HEK293 (cell line): ENCODE results near the gene PPP5C.

Source experiments
- CTCF ChIA-PET: fragments of 350-600 bp; formaldehyde crosslinking; extraction: SDS; loops from one replicate; lab custom pipeline; 2021; ENCODE audit warnings: antibody characterized with exemption; lab: Yijun Ruan, JAX
- POLR2A ChIA-PET: fragments of 300-600 bp; formaldehyde crosslinking; extraction: SDS; loops from one replicate; lab custom pipeline; 2020; ENCODE audit warnings: antibody characterized with exemption, inconsistent platforms; lab: Yijun Ruan, JAX
- H3K27ac ChIP-seq: fragments of 200-500 bp; sonication (Bioruptor generic); 2 replicates; pipeline ENCODE4 v1.5.1; 2014; ENCODE audit warnings: low read depth, low read length, control low read depth, inconsistent platforms; ENCODE audit errors: extremely low read depth
- H3K36me3 ChIP-seq, 2 experiments: fragments of 200-500 bp in 1 of 2; sonication (Bioruptor generic) in 1 of 2; 1 replicate in 1 of 2; 2 replicates in 1 of 2; pipeline ENCODE4 v1.5.1; 2014 to 2017; ENCODE audit warnings: inconsistent platforms in 2 of 2, low read length in 2 of 2; ENCODE audit not compliant: control insufficient read depth in 2 of 2, insufficient read depth in 1 of 2
- H3K4me1 ChIP-seq: fragments of 200-500 bp; sonication (Bioruptor generic); 2 replicates; pipeline ENCODE4 v1.5.1; 2014; ENCODE audit warnings: mild to moderate bottlenecking, low read length, inconsistent platforms; ENCODE audit not compliant: control insufficient read depth, insufficient read depth
- H3K4me3 ChIP-seq: 2 replicates; pipeline ENCODE4 v1.5.1; 2011; ENCODE audit warnings: low read depth, mild to moderate bottlenecking, control low read depth, low read length, moderate library complexity
- H3K9me3 ChIP-seq: fragments of 200-500 bp; sonication (Bioruptor generic); 2 replicates; pipeline ENCODE4 v1.5.1; 2014; ENCODE audit warnings: low read depth, low read length, inconsistent platforms; ENCODE audit not compliant: control insufficient read depth, insufficient read depth
- BCL11A ChIP-seq: fragments of 450-650 bp; formaldehyde crosslinking; IDR thresholded peaks from 2 replicates; pipeline ENCODE4 v1.5.1; 2016; ENCODE audit warnings: low read depth, missing biosample characterization, missing genetic modification characterization
- GFI1B ChIP-seq: fragments of 450-650 bp; formaldehyde crosslinking; IDR thresholded peaks from 2 replicates; pipeline ENCODE4 v1.5.1; 2016; ENCODE audit warnings: missing biosample characterization, missing genetic modification characterization
- INSM2 ChIP-seq: fragments of 450-650 bp; formaldehyde crosslinking; IDR thresholded peaks from 2 replicates; pipeline ENCODE4 v1.5.1; 2016; ENCODE audit warnings: missing biosample characterization, missing genetic modification characterization
- SCRT1 ChIP-seq: fragments of 450-650 bp; formaldehyde crosslinking; IDR thresholded peaks from 2 replicates; pipeline ENCODE4 v1.5.1; 2016; ENCODE audit warnings: missing biosample characterization, missing genetic modification characterization, borderline replicate concordance
- ZFP69B ChIP-seq: fragments of 450-650 bp; formaldehyde crosslinking; IDR thresholded peaks from 2 replicates; pipeline ENCODE4 v1.5.1; 2016; ENCODE audit warnings: missing biosample characterization, missing genetic modification characterization
- ZIC2 ChIP-seq: fragments of 450-650 bp; formaldehyde crosslinking; IDR thresholded peaks from 2 replicates; pipeline ENCODE4 v1.5.1; 2016; ENCODE audit warnings: missing biosample characterization, missing genetic modification characterization
- ZNF16 ChIP-seq: fragments of 450-650 bp; formaldehyde crosslinking; IDR thresholded peaks from 2 replicates; pipeline ENCODE4 v1.5.1; 2016; ENCODE audit warnings: low read depth, missing biosample characterization, missing genetic modification characterization
- ZNF214 ChIP-seq: fragments of 450-650 bp; formaldehyde crosslinking; IDR thresholded peaks from 2 replicates; pipeline ENCODE4 v1.5.1; 2017; ENCODE audit warnings: missing biosample characterization, mild to moderate bottlenecking, missing genetic modification characterization, borderline replicate concordance
- ZNF292 ChIP-seq: fragments of 450-650 bp; formaldehyde crosslinking; IDR thresholded peaks from 2 replicates; pipeline ENCODE4 v1.5.1; 2016; ENCODE audit warnings: low read depth, missing biosample characterization, missing genetic modification characterization, borderline replicate concordance
- ZNF366 ChIP-seq: fragments of 450-650 bp; formaldehyde crosslinking; conservative IDR thresholded peaks from 2 replicates; pipeline ENCODE4 v1.5.1; 2016; ENCODE audit warnings: missing biosample characterization, missing genetic modification characterization
- ZNF449 ChIP-seq: fragments of 450-650 bp; formaldehyde crosslinking; IDR thresholded peaks from 2 replicates; pipeline ENCODE4 v1.5.1; 2017; ENCODE audit warnings: missing biosample characterization, mild to moderate bottlenecking, missing genetic modification characterization, moderate library complexity
- ZSCAN5A ChIP-seq: fragments of 450-650 bp; formaldehyde crosslinking; IDR thresholded peaks from 2 replicates; pipeline ENCODE4 v1.5.1; 2016; ENCODE audit warnings: missing biosample characterization, missing genetic modification characterization
- TF ChIP-seq, protein P1 (sequence below): IDR thresholded peaks from 2 replicates; pipeline ENCODE4 v1.6.1; 2011; ENCODE audit warnings: mild to moderate bottlenecking, low read depth, low read length, borderline replicate concordance
- TF ChIP-seq, protein P2 (sequence below): fragments of 450-650 bp; formaldehyde crosslinking; IDR thresholded peaks from 2 replicates; pipeline ENCODE4 v1.5.1; 2016; ENCODE audit warnings: missing biosample characterization, missing genetic modification characterization
- TF ChIP-seq, protein P3 (sequence below): fragments of 450-650 bp; formaldehyde crosslinking; IDR thresholded peaks from 2 replicates; pipeline ENCODE4 v1.5.1; 2016; ENCODE audit warnings: missing biosample characterization, missing genetic modification characterization

The PPP5C gene

DNA sequence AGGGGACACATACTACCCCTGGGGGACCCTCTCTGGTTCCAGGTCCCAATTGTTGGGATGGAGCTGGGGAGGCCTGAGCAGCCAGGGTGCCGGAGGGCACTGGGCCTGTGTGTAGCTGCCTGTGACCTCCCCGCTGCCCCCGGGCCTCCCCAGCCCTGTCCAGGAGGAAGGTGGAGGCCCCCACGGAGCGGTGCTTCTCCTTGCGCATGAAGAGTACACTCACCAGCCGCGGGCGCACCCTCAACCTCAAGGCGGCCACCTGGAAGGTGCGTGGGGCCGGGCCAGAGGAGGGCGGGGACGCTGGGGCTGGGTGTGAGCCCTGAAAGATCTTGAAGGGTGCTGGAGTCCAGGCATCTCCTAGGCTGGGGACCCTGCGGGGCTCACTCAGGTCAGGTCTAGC is 38.4 kb upstream of the PPP5C start:
- ChIA-PET CTCF (interaction anchor here (1.0 to 1.1 kb wide), 2 partner anchors 37 to 38 kb away, joined by 3 to 4 read pairs; partner anchors contain the start of gene PPP5C), POLR2A (no interaction called here)
- no peak overlapping the region for H3K4me3 ChIP-seq
- no peak overlapping the region for H3K27ac ChIP-seq
- TF ChIP-seq BCL11A (tag by site-specific recombination), result no peak
- TF ChIP-seq GFI1B (tag by site-specific recombination), result no peak
- TF ChIP-seq ZNF449 (tag by site-specific recombination), result no peak
- TF ChIP-seq ZFP69B (tag by site-specific recombination), result no peak
- TF ChIP-seq INSM2, result no peak
- no peak for TF ChIP-seq ZNF16 (tag by site-specific recombination)
- no peak for TF ChIP-seq SCRT1 (tag by site-specific recombination)
- no peak for TF ChIP-seq ZNF214
- TF ChIP-seq ZSCAN5A (tag by site-specific recombination), result no peak
- TF ChIP-seq, protein P1, sequence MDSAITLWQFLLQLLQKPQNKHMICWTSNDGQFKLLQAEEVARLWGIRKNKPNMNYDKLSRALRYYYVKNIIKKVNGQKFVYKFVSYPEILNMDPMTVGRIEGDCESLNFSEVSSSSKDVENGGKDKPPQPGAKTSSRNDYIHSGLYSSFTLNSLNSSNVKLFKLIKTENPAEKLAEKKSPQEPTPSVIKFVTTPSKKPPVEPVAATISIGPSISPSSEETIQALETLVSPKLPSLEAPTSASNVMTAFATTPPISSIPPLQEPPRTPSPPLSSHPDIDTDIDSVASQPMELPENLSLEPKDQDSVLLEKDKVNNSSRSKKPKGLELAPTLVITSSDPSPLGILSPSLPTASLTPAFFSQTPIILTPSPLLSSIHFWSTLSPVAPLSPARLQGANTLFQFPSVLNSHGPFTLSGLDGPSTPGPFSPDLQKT, result no peak
- TF ChIP-seq ZNF292 (tag by site-specific recombination), result no peak
- TF ChIP-seq, protein P2, sequence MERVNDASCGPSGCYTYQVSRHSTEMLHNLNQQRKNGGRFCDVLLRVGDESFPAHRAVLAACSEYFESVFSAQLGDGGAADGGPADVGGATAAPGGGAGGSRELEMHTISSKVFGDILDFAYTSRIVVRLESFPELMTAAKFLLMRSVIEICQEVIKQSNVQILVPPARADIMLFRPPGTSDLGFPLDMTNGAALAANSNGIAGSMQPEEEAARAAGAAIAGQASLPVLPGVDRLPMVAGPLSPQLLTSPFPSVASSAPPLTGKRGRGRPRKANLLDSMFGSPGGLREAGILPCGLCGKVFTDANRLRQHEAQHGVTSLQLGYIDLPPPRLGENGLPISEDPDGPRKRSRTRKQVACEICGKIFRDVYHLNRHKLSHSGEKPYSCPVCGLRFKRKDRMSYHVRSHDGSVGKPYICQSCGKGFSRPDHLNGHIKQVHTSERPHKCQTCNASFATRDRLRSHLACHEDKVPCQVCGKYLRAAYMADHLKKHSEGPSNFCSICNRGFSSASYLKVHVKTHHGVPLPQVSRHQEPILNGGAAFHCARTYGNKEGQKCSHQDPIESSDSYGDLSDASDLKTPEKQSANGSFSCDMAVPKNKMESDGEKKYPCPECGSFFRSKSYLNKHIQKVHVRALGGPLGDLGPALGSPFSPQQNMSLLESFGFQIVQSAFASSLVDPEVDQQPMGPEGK, result no peak
- H3K4me1 ChIP-seq, result no peaks in the 10 kb centered on the region
- H3K9me3 ChIP-seq, result no peaks in the 10 kb centered on the region
- no peaks in the 10 kb centered on the region for H3K36me3 ChIP-seq

GRCh38 chr19:46309056-46309455 is 37.8 kb upstream of the PPP5C start:
- Histone ChIP-seq H3K4me3 (no peak overlapping the region), H3K9me3 (no peaks in the 10 kb centered on the region), H3K27ac (no peak overlapping the region), H3K36me3 (no peaks in the 10 kb centered on the region), H3K4me1 (peaks cover under 1% of the 10 kb centered on the region; the same call in 1 of the 2 replicates)
- TF ChIP-seq ZIC2 (tag by site-specific recombination), result peak; percentile 41
- TF ChIP-seq ZNF366 (tag by site-specific recombination), result 0 out of 2 replicates have a peak, but pooled peaks have one; percentile 32
- no peak for TF ChIP-seq ZNF16 (tag by site-specific recombination)
- TF ChIP-seq, protein P3, sequence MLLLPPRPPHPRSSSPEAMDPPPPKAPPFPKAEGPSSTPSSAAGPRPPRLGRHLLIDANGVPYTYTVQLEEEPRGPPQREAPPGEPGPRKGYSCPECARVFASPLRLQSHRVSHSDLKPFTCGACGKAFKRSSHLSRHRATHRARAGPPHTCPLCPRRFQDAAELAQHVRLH (tag by site-specific recombination), result no peak
- ChIA-PET POLR2A (no interaction called here), CTCF (interaction anchor here (1.0 to 1.1 kb wide), 2 partner anchors 37 to 38 kb away, joined by 3 to 4 read pairs; partner anchors contain the start of gene PPP5C)
